ENCODE measurements around the gene ALK.
"Not testable (repeated sequence)": the region's sequence is repeated elsewhere in the genome, so short reads cannot be mapped to it uniquely, and the experiment has no call there.

ALK gene

GRCh38 chr2:29837925-29838324 lies 83.5 kb downstream of the ALK start:
- DNase-seq, result no peak

GRCh38 chr2:29834624-29835023 lies 86.8 kb downstream of the ALK start:
- no peak for DNase-seq

- DNase-seq, result no peak
Measured at GRCh38 chr2:29834036-29834540, 87.3 kb downstream of the ALK start.

- DNase-seq, result no peak
Measured at GRCh38 chr2:29831560-29831959, 89.8 kb downstream of the ALK start.

- no peak for DNase-seq
Measured at GRCh38 chr2:29829841-29830240, 91.5 kb downstream of the ALK start.

- not testable (repeated sequence) for DNase-seq
Measured at GRCh38 chr2:29824145-29824544, 97.2 kb downstream of the ALK start.

GRCh38 chr2:29821591-29821990 lies 99.8 kb downstream of the ALK start:
- DNase-seq, result no peak

- DNase-seq, result no peak
Measured at GRCh38 chr2:29819570-29819969, 101.8 kb downstream of the ALK start.

- DNase-seq, result no peak
Measured at GRCh38 chr2:29817801-29818680, 103.3 kb downstream of the ALK start.

GRCh38 chr2:29817299-29817698 lies 104.1 kb downstream of the ALK start:
- no peak for DNase-seq

GRCh38 chr2:29816651-29817050 lies 104.7 kb downstream of the ALK start:
- no peak for DNase-seq

GRCh38 chr2:29811378-29811777 lies 110.0 kb downstream of the ALK start:
- DNase-seq, result no peak

- DNase-seq, result no peak
Measured at GRCh38 chr2:29810956-29811355, 110.4 kb downstream of the ALK start.

GRCh38 chr2:29808321-29808720 lies 113.1 kb downstream of the ALK start:
- DNase-seq, result no peak

- DNase-seq, result no peak
Measured at GRCh38 chr2:29807082-29807481, 114.3 kb downstream of the ALK start.

GRCh38 chr2:29806461-29806860 lies 114.9 kb downstream of the ALK start:
- DNase-seq, result no peak

GRCh38 chr2:29804671-29805070 lies 116.7 kb downstream of the ALK start:
- DNase-seq, result no peak

- DNase-seq, result no peak
Measured at GRCh38 chr2:29803537-29803936, 117.8 kb downstream of the ALK start.

GRCh38 chr2:29802986-29803385 lies 118.4 kb downstream of the ALK start:
- no peak for DNase-seq

- no peak for DNase-seq
Measured at GRCh38 chr2:29799628-29800027, 121.8 kb downstream of the ALK start.

GRCh38 chr2:29797916-29798315 lies 123.5 kb downstream of the ALK start:
- DNase-seq, result no peak

- DNase-seq, result no peak
Measured at GRCh38 chr2:29796446-29796845, 124.9 kb downstream of the ALK start.

GRCh38 chr2:29789911-29790485 lies 131.4 kb downstream of the ALK start:
- no peak for DNase-seq

Measured in central memory CD4-positive, alpha-beta T cell (primary cell).